B cell (primary cell): Measurements from ENCODE around the gene PARD3B. TPM values are rescaled to one million over a fixed set of nuclear protein-coding genes. Genes with fewer than 3 reads are reported as not detected.

ENCODE experiments used
- ATAC-seq: fragments of 200-7000 bp; cut with Tn5 transposase; one replicate; pipeline ENCODE4 v1.10.0; 2021; ENCODE audit warnings: low read depth, mild to moderate bottlenecking, moderate number of reproducible peaks, moderate library complexity
- CTCF ChIA-PET: fragments of 350-600 bp; sonication (Branson Sonifier 250); formaldehyde crosslinking; loops from one replicate; lab custom pipeline; 2021; ENCODE audit warnings: antibody characterized with exemption, inconsistent platforms; lab: Charles Lee
- POLR2A ChIA-PET: fragments of 350-600 bp; sonication (Branson Sonifier 250); formaldehyde crosslinking; loops from one replicate; lab custom pipeline; 2021; ENCODE audit warnings: antibody characterized with exemption; lab: Charles Lee
- DNase-seq: peaks from one replicate; pipeline ENCODE4 v3.0.0; 2013
- H2AFZ ChIP-seq: 2 replicates; pipeline ENCODE4 v1.6.1; 2012; ENCODE audit warnings: mild to moderate bottlenecking, low read depth, low read length; ENCODE audit not compliant: insufficient read depth, poor library complexity, severe bottlenecking
- H3K27ac ChIP-seq, 2 donors: 1 replicate in 1 of 2; 2 replicates in 1 of 2; pipeline ENCODE4 v1.5.1; 2012 to 2013; ENCODE audit warnings: low read length in 2 of 2, mild to moderate bottlenecking in 2 of 2, moderate library complexity in 1 of 2
- H3K27me3 ChIP-seq, 4 experiments: fragments of 200-600 bp in 1 of 4; sonication (generic) in 1 of 4; replicated peaks in 1 of 4; 1 replicate in 2 of 4; 2 replicates in 2 of 4; pipeline versions ENCODE4 v1.6.1 to v1.7.0; 2013 to 2016; ENCODE audit warnings: low read length in 3 of 4, mild to moderate bottlenecking in 2 of 4, mixed read lengths in 1 of 4, moderate library complexity in 1 of 4; ENCODE audit not compliant: insufficient read depth in 4 of 4, control insufficient read depth in 3 of 4; ENCODE audit errors: control extremely low read depth in 1 of 4
- H3K36me3 ChIP-seq, 2 experiments: replicated peaks in 1 of 2; 1 replicate in 1 of 2; 2 replicates in 1 of 2; pipeline versions ENCODE4 v1.6.1 to v1.7.1; 2013; ENCODE audit warnings: low read length in 1 of 2; ENCODE audit not compliant: insufficient read depth in 2 of 2, control insufficient read depth in 1 of 2; ENCODE audit errors: control extremely low read depth in 1 of 2, extremely low read depth in 1 of 2
- H3K4me1 ChIP-seq, 2 donors: fragments of 200-600 bp in 1 of 2; sonication (generic) in 1 of 2; 1 replicate in 1 of 2; 2 replicates in 1 of 2; pipeline versions ENCODE4 v1.5.1 to v1.6.1; 2013 to 2017; ENCODE audit warnings: low read length in 2 of 2; ENCODE audit not compliant: control insufficient read depth in 2 of 2, insufficient read depth in 2 of 2
- H3K4me2 ChIP-seq: replicated peaks from 2 replicates; pipeline ENCODE3; 2012; ENCODE audit warnings: mild to moderate bottlenecking, low read depth, low read length; ENCODE audit not compliant: poor library complexity, severe bottlenecking
- H3K4me3 ChIP-seq, 5 experiments: fragments of 200-600 bp in 1 of 5; sonication (generic) in 1 of 5; 1 replicate in 3 of 5; 2 replicates in 2 of 5; pipeline versions ENCODE4 v1.5.1 to v1.7.0; 2011 to 2016; ENCODE audit warnings: low read length in 4 of 5, mild to moderate bottlenecking in 4 of 5, low read depth in 2 of 5, control low read depth in 1 of 5, moderate library complexity in 1 of 5; ENCODE audit not compliant: insufficient read depth in 1 of 5; ENCODE audit errors: control extremely low read depth in 1 of 5, extremely low read depth in 1 of 5
- H3K79me2 ChIP-seq: fragments of 200-600 bp; sonication (generic); one replicate; pipeline ENCODE4 v1.6.0; 2016; ENCODE audit warnings: low read length; ENCODE audit not compliant: control insufficient read depth, insufficient read depth
- H3K9ac ChIP-seq: fragments of 200-600 bp; sonication (generic); 2 replicates; pipeline ENCODE4 v1.6.1; 2017; ENCODE audit warnings: mild to moderate bottlenecking, low read length, moderate library complexity
- H3K9me3 ChIP-seq, 3 donors: one replicate each; pipeline versions ENCODE4 v1.6.1 to v1.7.1; 2013; ENCODE audit warnings: low read length in 2 of 3; ENCODE audit not compliant: control insufficient read depth in 2 of 3, insufficient read depth in 1 of 3; ENCODE audit errors: control extremely low read depth in 1 of 3
- H4K20me1 ChIP-seq: 2 replicates; pipeline ENCODE4 v1.6.0; 2012; ENCODE audit warnings: mild to moderate bottlenecking, low read length; ENCODE audit not compliant: insufficient read depth, control insufficient read depth, poor library complexity, severe bottlenecking
- H3K27ac Mint-ChIP-seq: one replicate; pipeline ENCODE4 v1.8.0; 2021; ENCODE audit warnings: mixed read lengths
- H3K27me3 Mint-ChIP-seq: one replicate; pipeline ENCODE4 v1.8.0; 2021; ENCODE audit warnings: mixed read lengths
- H3K4me1 Mint-ChIP-seq: one replicate; pipeline ENCODE4 v1.8.0; 2021; ENCODE audit warnings: mixed read lengths
- H3K4me3 Mint-ChIP-seq: one replicate; pipeline ENCODE4 v1.8.0; 2021; ENCODE audit warnings: mixed read lengths
- H3K9me3 Mint-ChIP-seq: one replicate; pipeline ENCODE4 v1.8.0; 2022; ENCODE audit warnings: mixed read lengths; ENCODE audit not compliant: insufficient read depth
- EZH2 ChIP-seq: IDR thresholded peaks from 2 replicates; pipeline ENCODE4 v1.6.1; 2012; ENCODE audit warnings: borderline replicate concordance, low read depth, mild to moderate bottlenecking, moderate library complexity, low read length; ENCODE audit not compliant: insufficient read depth, poor library complexity, severe bottlenecking
- WGBS: methylation state at CpG from one replicate; pipeline ENCODE4 v1.1.5; 2013; ENCODE audit warnings: missing lambda C conversion rate; ENCODE audit not compliant: insufficient coverage; 5-methylcytosine and 5-hydroxymethylcytosine counted together
- intact Hi-C: fragments of 100-400 bp; cut with micrococcal nuclease; formaldehyde crosslinking; loops from one replicate; pipeline ENCODE4 v1.10.0; 2022
- polyA plus RNA-seq: library from polyadenylated mRNA; depleted of rRNA; stranded (reverse); fragments of >200 nt; gene quantifications from 2 replicates; pipeline ENCODE4 v1.2.3, GENCODE V29; 2012
- total RNA-seq, 2 donors: library from RNA; stranded (reverse); fragments of 120-200 nt in 1 of 2; gene quantifications; 1 replicate in 1 of 2; 2 replicates in 1 of 2; pipeline versions ENCODE4 v1.2.3 to v1.2.4, GENCODE V29; 2013 to 2022
- TF ChIP-seq, protein P1 (sequence below): fragments of 200-600 bp; IDR thresholded peaks from one replicate; pipeline ENCODE4 v1.8.0; 2022; ENCODE audit warnings: antibody characterized with exemption, mild to moderate bottlenecking

PARD3B gene
- total and polyA plus RNA-seq, 2 donors (not counting 1 experiment from before 2014, with no cell fraction given), result not detected

DNA sequence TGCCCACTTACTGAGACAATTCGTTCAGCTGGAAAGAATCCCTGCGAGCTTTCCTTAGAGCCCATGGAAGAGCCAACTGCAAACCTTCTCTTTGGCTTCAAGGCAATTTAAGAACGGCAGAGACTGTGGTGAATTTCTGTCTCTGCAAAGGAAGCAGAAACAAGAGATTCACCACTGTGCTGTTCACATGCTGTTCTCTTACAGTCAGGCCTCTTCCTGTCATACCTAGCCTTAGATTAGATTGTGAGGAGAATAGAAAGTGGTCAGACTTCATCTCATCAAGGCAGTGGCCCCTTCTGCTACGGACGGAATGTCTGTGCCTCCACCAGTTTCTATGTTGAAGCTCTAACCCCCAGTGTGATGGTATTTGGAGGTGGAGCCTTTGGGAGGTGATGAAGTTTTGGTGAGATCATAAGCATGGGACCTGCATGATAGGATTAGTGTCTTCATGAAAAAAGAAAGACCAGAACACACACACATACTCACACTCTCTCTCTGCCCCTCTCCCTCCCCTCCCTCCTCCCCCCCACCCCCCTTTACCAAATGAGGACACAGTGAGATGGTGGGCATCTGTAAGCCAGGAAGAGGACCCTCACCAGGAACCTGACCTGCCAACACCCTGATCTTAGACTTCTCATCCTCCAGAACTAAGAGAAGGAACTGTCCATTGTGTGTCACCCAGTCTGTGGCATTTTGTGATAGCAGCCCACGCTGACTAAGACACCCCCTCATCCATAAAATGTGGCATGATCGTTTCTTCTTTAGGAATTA lies 1091.5 kb downstream of the PARD3B start:
- Histone ChIP-seq H3K79me2 (no peaks in the 10 kb centered on the region), H3K9ac (no peak overlapping the region), H3K4me3 (no peak overlapping the region), H2AFZ (no peak overlapping the region), H3K36me3 (no peaks in the 10 kb centered on the region), H4K20me1 (no peaks in the 10 kb centered on the region), H3K4me1 (no peaks in the 10 kb centered on the region), H3K27ac (no peak overlapping the region), H3K27me3 (peaks cover 0 to 7% (median 0%) of the 10 kb centered on the region in 4 experiments), H3K9me3 (peaks cover 0 to 3% (median 0%) of the 10 kb centered on the region in 3 donors), H3K4me2 (no peak overlapping the region)
- no peak for TF ChIP-seq EZH2
- TF ChIP-seq, protein P1, sequence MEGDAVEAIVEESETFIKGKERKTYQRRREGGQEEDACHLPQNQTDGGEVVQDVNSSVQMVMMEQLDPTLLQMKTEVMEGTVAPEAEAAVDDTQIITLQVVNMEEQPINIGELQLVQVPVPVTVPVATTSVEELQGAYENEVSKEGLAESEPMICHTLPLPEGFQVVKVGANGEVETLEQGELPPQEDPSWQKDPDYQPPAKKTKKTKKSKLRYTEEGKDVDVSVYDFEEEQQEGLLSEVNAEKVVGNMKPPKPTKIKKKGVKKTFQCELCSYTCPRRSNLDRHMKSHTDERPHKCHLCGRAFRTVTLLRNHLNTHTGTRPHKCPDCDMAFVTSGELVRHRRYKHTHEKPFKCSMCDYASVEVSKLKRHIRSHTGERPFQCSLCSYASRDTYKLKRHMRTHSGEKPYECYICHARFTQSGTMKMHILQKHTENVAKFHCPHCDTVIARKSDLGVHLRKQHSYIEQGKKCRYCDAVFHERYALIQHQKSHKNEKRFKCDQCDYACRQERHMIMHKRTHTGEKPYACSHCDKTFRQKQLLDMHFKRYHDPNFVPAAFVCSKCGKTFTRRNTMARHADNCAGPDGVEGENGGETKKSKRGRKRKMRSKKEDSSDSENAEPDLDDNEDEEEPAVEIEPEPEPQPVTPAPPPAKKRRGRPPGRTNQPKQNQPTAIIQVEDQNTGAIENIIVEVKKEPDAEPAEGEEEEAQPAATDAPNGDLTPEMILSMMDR, result no peak
- H3K27ac Mint-ChIP-seq, result no peak overlapping the region
- H3K9me3 Mint-ChIP-seq, result peaks cover 3% of the 10 kb centered on the region
- intact Hi-C loops, result no loop called here
- POLR2A ChIA-PET, result no interaction called here
- no peak overlapping the region for H3K4me3 Mint-ChIP-seq
- peaks cover 17% of the 10 kb centered on the region for H3K27me3 Mint-ChIP-seq
- CTCF ChIA-PET, result no interaction called here
- ATAC-seq (no peak), DNase-seq (no peak)
- WGBS, result 78% methylated on average over 5 of the region's 7 CpGs
- no peaks in the 10 kb centered on the region for H3K4me1 Mint-ChIP-seq

DNA sequence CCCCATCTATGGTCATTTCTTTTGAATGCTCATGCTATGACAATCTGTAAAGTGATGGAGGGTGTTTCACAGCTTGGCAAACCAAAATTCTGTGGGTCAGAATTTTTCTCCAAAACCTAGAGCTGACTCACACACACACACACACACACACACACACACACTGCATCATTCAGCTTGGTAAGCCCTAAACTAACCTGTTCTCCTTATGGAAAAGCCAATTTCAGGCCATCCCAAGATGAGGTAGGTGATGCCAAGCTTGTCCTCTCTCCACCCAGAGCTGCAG lies 1092.0 kb downstream of the PARD3B start:
- no peaks in the 10 kb centered on the region for H3K79me2 ChIP-seq
- H3K36me3 ChIP-seq, result no peaks in the 10 kb centered on the region
- CTCF ChIA-PET, result no interaction called here
- no peak overlapping the region for H2AFZ ChIP-seq
- ATAC-seq (no peak), DNase-seq (no peak)
- Mint-ChIP-seq H3K9me3 (peaks cover 3% of the 10 kb centered on the region), H3K27me3 (peaks cover 21% of the 10 kb centered on the region), H3K4me3 (no peak overlapping the region), H3K4me1 (no peaks in the 10 kb centered on the region), H3K27ac (no peak overlapping the region)
- TF ChIP-seq EZH2, result no peak
- TF ChIP-seq, protein P1, result no peak
- no peaks in the 10 kb centered on the region for H4K20me1 ChIP-seq
- H3K27me3 ChIP-seq, result peaks cover 0 to 7% (median 0%) of the 10 kb centered on the region in 4 experiments
- intact Hi-C loops, result no loop called here
- POLR2A ChIA-PET, result no interaction called here
- no peak overlapping the region for H3K9ac ChIP-seq
- no peaks in the 10 kb centered on the region for H3K4me1 ChIP-seq
- H3K27ac ChIP-seq, result no peak overlapping the region
- peaks cover 0 to 3% (median 0%) of the 10 kb centered on the region in 3 donors for H3K9me3 ChIP-seq
- no peak overlapping the region for H3K4me2 ChIP-seq
- no peak overlapping the region for H3K4me3 ChIP-seq
